ENCODE data around the gene NDUFAF8.

NDUFAF8 gene

DNA sequence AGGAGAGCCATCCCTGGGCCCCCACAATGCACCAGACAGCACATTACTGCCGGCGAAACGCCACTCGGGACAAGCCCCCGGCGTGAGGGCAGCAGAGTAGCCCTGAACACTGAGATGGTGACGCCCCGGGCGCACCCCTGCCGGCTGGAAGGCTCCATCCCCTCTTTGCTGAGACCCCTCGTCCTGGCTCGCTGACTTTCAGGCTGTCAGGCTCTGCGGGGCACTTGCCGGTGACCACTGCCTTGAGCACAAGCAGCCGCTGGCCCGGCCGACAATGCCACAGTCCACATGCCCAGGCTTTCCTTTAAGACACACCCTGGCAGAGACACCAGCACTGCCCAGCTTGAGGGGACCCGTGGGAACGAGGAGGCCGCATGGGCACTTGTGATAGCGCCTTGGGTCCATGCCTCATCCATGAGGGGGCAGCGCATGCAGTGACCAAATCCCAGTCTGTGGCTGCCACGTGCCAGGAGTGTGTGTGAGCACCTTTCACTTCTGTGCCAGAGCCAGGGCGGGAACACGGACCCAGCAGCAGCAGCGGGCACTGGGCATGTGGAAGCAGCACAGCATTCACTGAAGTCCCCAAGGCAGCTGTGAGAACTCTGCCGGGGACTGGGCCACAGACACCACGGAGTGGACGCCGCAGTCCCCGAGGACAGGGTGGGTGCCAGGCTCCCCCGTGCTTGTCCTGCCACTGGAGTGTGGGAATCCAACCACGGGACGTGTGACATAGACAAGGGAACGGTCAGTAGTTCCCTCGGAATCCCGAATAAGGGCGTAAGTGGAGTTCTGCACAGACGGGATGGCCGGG is 24.5 kb downstream of the NDUFAF8 start:
- Histone ChIP-seq H3K27me3 (ENCODE audit: low read length) (no peaks in the 10 kb centered on the region), H3K79me2 (ENCODE audit: insufficient read depth, low read length) (no peaks in the 10 kb centered on the region), H3K27ac (ENCODE audit: low read depth, low read length) (no peak overlapping the region), H3K4me2 (ENCODE audit: low read depth, low read length, poor library complexity, severe bottlenecking) (no peak overlapping the region), H3K9ac (ENCODE audit: low read length) (no peak overlapping the region), H3K36me3 (ENCODE audit: low read length) (no peaks in the 10 kb centered on the region), H3K9me2 (replicated peaks; ENCODE audit: insufficient read depth, low read length) (no peaks in the 10 kb centered on the region), H3F3A (ENCODE audit: insufficient read depth) (no peaks in the 10 kb centered on the region), H2AFZ (ENCODE audit: low read depth, low read length, severe bottlenecking) (no peak overlapping the region), H4K20me1 (ENCODE audit: low read depth, low read length) (no peaks in the 10 kb centered on the region), H3K9me3 (ENCODE audit: insufficient read depth, low read length) (no peaks in the 10 kb centered on the region), H3K4me3 (ENCODE audit: insufficient read depth, low read length, poor library complexity, severe bottlenecking) (no peak overlapping the region)
- TF ChIP-seq, protein P1, sequence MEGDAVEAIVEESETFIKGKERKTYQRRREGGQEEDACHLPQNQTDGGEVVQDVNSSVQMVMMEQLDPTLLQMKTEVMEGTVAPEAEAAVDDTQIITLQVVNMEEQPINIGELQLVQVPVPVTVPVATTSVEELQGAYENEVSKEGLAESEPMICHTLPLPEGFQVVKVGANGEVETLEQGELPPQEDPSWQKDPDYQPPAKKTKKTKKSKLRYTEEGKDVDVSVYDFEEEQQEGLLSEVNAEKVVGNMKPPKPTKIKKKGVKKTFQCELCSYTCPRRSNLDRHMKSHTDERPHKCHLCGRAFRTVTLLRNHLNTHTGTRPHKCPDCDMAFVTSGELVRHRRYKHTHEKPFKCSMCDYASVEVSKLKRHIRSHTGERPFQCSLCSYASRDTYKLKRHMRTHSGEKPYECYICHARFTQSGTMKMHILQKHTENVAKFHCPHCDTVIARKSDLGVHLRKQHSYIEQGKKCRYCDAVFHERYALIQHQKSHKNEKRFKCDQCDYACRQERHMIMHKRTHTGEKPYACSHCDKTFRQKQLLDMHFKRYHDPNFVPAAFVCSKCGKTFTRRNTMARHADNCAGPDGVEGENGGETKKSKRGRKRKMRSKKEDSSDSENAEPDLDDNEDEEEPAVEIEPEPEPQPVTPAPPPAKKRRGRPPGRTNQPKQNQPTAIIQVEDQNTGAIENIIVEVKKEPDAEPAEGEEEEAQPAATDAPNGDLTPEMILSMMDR (IDR thresholded peaks at IDR 0.05; ENCODE audit: insufficient read depth, low read length, poor library complexity, severe bottlenecking), result no peak
- TF ChIP-seq EZH2phosphoT487 (conservative IDR thresholded peaks at IDR 0.05; ENCODE audit: low read length), result no peak

DNA sequence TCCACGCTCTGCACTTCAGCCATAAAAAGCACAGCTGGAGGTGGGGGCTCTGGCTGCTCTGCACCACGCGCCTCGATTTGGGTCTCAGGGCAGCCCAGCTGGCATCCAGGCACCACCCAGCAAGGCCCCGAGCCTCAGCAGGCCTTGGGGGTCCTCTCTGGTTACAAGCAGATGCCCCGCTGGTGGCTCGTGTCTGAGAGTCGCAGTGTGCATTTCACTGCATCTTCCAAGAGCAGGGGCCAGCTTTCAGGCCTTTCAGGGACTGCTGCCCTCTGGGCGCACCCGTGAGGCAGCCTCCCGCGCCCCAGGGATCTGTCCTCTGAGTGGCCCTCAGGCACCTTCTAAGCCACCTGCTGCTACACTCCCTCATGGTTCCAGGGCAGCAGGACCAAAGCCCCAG is 25.5 kb downstream of the NDUFAF8 start:
- Histone ChIP-seq H3K27me3 (ENCODE audit: low read length) (no peaks in the 10 kb centered on the region), H2AFZ (ENCODE audit: low read depth, low read length, severe bottlenecking) (no peak overlapping the region), H3K79me2 (ENCODE audit: insufficient read depth, low read length) (no peaks in the 10 kb centered on the region), H3K4me3 (ENCODE audit: insufficient read depth, low read length, poor library complexity, severe bottlenecking) (no peak overlapping the region), H3K9ac (ENCODE audit: low read length) (no peak overlapping the region), H3K9me2 (replicated peaks; ENCODE audit: insufficient read depth, low read length) (no peaks in the 10 kb centered on the region), H3K36me3 (ENCODE audit: low read length) (no peaks in the 10 kb centered on the region), H3K27ac (ENCODE audit: low read depth, low read length) (no peak overlapping the region), H3F3A (ENCODE audit: insufficient read depth) (no peaks in the 10 kb centered on the region), H3K9me3 (ENCODE audit: insufficient read depth, low read length) (no peaks in the 10 kb centered on the region), H4K20me1 (ENCODE audit: low read depth, low read length) (no peaks in the 10 kb centered on the region), H3K4me2 (ENCODE audit: low read depth, low read length, poor library complexity, severe bottlenecking) (no peak overlapping the region)
- TF ChIP-seq, protein P1 (IDR thresholded peaks at IDR 0.05; ENCODE audit: insufficient read depth, low read length, poor library complexity, severe bottlenecking), result no peak
- TF ChIP-seq EZH2phosphoT487 (conservative IDR thresholded peaks at IDR 0.05; ENCODE audit: low read length), result no peak

- Histone ChIP-seq H3K36me3 (ENCODE audit: low read length) (no peaks in the 10 kb centered on the region), H3K9me2 (replicated peaks; ENCODE audit: insufficient read depth, low read length) (no peaks in the 10 kb centered on the region), H2AFZ (ENCODE audit: low read depth, low read length, severe bottlenecking) (no peak overlapping the region), H3K4me3 (ENCODE audit: insufficient read depth, low read length, poor library complexity, severe bottlenecking) (no peak overlapping the region), H3F3A (ENCODE audit: insufficient read depth) (no peaks in the 10 kb centered on the region), H3K27ac (ENCODE audit: low read depth, low read length) (no peak overlapping the region), H3K27me3 (ENCODE audit: low read length) (no peaks in the 10 kb centered on the region), H3K9me3 (ENCODE audit: insufficient read depth, low read length) (no peaks in the 10 kb centered on the region), H3K4me2 (ENCODE audit: low read depth, low read length, poor library complexity, severe bottlenecking) (no peak overlapping the region), H3K9ac (ENCODE audit: low read length) (no peak overlapping the region), H3K79me2 (ENCODE audit: insufficient read depth, low read length) (no peaks in the 10 kb centered on the region), H4K20me1 (ENCODE audit: low read depth, low read length) (no peaks in the 10 kb centered on the region)
- TF ChIP-seq EZH2phosphoT487 (conservative IDR thresholded peaks at IDR 0.05; ENCODE audit: low read length), result no peak
- TF ChIP-seq, protein P1 (IDR thresholded peaks at IDR 0.05; ENCODE audit: insufficient read depth, low read length, poor library complexity, severe bottlenecking), result no peak
Measured at GRCh38 chr17:81265576-81265975, 26.5 kb downstream of the NDUFAF8 start.
